GM19372 (cell line): ENCODE data around the gene XIRP2.
"Not testable (repeated sequence)": the region's sequence is repeated elsewhere in the genome, so short reads cannot be mapped to it uniquely, and the experiment has no call there.

Experiments used
- ATAC-seq: cut with Tn5 transposase; IDR thresholded peaks from one replicate; pipeline ENCODE4 v1.9.1; 2021; ENCODE audit warnings: mild to moderate bottlenecking, low read depth, moderate library complexity; ENCODE audit not compliant: unreplicated experiment

The XIRP2 gene

GRCh38 chr2:167268245-167268644 is 380.0 kb downstream of the XIRP2 start:
- ATAC-seq = not testable (repeated sequence)

- no peak for ATAC-seq
Measured at GRCh38 chr2:167271932-167272331, 383.7 kb downstream of the XIRP2 start.

- ATAC-seq = no peak
Measured at GRCh38 chr2:167275046-167275445, 386.8 kb downstream of the XIRP2 start.

- no peak for ATAC-seq
Measured at GRCh38 chr2:167279810-167280209, 391.5 kb downstream of the XIRP2 start.

DNA sequence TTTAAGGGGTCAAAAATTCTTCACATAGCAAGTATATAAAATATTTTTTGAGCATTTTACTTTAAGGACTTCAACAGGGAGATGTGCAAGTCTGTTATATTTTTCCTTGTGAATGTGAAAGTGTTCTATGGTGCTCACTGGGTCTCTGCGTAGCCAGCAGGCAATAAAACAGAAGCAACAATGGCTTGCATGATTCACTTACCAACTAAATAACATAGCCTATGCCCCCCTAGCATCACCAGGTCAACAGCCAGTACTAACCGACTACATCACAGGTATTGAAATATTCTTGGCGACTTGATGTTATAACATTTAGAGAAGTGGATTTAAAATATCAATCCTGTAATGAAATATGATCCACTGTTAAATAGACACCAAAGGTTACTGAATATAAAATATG is 398.9 kb downstream of the XIRP2 start:
- ATAC-seq = no peak

DNA sequence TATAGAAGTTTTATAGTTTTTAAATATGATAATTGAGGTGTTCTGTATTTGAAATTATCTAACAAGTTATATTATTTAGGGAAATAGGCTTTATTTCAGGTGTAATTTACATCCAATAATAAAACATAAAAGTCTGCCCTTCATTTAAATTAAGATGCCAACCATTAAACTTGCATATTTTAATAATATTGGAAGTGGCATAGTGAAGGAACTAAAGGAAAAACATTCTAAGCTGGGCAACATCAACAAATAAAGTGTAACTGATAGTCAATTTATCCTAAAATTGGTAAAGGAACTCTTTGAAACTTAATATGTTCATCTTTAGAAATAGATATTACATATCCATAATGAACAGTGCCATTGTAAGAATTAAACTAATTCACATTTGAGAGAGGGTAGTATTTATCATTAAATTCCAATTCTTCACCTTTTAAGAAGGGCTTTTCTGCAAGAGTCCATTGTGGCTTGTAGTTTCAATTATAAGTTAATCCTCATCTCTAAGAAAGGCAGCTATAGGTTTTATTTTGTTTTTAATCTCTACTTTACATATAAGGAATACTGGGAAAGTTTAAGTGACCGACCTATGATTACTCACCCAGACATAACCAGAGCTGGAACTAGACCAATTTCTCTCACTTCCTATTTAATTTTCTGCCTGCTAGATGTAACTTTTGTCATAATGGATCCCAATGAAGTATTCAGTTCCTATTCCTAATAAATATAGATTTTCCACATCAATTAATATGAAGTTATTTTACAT is 401.6 kb downstream of the XIRP2 start:
- no peak for ATAC-seq

DNA sequence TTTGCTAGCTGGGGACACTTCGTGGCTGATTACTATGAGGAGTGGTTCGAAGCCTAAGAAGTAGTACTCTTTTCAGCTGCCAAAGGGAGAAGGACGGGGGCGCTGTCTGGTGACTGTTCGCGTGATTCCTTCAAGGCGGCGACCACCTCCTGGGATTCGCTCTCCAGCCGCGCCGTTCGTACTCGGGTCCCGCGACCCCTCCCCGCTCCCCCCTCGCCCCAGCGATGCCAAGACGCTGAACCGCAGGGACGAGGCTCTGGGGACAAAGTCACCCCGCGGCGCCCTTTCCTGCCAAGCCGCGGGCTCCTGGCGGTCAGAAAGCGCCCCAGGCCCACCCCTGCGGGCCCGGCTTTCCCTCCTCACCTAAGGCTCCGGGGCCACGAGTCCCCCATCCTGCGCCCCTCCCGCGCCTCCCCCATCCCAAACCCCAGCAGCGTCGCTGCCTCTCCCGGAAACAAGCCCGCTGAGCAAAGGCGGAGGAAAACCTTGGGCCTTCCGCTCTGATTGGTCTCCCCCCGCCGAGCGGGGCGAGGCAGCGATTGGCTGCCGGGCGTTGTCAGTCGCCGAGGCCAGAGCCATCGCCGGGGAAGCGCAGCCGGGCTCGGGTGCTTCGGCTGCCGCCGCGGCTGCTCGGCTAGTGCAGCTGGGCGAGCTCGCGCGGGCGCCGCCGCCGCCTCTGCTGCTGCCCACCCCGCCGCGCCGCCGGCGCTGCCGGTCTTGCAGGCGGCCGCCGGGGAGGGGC is 404.3 kb downstream of the XIRP2 start, which contains the start of gene B3GALT1:
Gene B3GALT1, plus strand, starts transcription at position 572 of the 742 bp plus-strand sequence.
- ATAC-seq = peak; percentile 98

DNA sequence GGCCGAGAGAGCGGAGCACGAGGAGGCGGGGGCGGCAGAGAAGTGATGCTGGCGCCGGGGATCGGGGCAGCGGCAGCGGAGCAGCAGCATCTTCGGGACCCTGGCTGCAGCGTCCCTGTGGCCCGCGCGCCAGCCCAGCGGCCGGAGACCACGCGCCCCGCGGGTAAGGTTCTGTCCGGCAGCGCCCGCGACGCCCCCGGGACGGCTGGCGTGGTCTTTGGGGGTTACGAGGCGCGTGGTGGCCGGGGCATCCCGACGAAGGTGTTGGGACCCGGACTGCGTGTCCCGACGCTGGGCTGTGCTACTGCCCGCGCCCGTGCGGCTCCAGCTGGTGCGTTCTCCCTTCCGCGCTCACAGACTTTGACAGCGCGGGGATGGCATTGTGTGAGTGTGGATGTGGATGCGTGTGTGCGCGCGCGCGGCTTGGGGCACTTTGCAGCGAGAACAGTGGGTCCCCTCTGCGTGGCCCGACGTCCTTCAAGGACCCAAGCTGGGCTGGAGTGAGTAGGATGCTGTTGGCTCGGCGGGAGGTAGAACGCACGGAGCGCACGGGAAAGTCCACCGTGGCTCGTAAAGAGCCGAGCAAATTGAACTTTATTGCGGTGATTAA is 405.0 kb downstream of the XIRP2 start:
- ATAC-seq = no peak

DNA sequence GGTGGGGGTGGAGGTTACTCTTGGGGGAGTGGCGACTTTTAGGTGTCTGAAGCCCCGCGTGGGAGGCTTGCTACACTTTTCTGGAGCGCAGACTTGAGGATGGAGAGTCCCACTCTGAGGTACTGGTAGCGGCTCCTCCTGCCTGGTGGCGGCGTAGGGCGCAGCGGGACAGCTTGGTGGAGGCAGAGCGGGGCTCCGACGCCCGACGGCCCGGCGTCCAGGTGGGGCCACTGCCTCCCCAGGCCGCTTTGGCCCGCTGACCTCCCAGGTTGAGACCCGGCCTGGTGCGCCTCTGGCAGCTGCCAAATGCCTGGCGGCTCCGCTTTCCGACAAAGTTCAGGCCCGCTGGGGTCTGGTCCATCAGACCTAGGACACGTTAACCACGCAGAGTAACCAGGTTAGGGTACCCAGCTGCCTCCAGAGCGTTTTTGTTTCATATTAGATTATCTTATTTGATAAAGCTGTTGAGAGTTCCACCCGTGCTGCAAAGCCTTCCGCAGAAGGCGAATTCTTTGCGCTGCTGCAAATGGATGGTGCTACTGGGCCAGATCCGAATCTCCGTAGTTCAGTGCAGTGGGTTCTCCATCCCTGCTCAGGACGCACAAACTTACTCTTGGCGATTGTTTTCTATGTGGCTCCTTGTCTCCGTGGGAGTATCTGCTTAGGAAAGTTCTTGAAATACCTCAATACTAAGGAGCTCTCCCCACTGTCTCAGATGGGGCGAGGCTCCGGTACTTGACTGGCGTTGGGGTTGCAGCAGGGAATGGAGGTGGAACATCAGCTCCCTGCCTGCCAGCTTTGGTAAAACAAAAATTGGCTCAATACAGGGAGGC is 405.9 kb downstream of the XIRP2 start:
- no peak for ATAC-seq

DNA sequence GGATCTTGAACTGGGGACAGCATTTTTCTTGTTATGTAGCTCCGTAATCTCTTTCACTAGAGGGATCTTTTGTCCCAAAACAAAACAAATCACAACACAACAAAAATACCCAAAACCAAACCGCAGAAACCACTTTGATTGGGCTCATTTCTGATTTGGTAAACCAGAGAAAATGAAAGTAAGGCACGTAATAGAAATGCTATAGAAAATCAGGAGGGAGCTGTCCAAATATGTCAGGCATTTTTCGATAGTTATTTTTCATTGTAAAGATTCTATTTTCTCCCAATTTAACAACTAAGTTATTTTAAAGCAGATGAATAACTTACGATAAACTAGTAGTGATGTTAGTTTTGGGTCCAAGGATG is 406.5 kb downstream of the XIRP2 start:
- no peak for ATAC-seq

DNA sequence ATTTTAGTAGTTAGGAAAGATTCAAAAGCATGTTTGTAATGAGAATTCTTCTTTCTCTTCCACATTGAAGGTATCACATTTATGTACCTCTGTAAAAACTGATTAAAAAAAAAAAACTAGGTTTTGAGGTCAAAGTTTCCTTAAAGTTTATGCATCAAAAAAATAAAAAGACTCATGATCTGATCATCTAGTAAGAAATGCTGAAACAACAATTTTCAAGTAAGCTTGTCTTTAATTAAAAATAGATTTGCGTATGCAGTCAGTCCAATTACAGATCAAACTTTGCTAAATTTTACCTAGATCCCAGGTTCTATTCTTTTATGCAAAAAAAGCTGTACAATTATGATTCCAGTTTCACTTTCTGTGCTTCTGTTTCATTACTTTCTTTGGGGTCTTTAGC is 409.0 kb downstream of the XIRP2 start:
- no peak for ATAC-seq

- ATAC-seq = no peak
Measured at GRCh38 chr2:167298017-167298416, 409.7 kb downstream of the XIRP2 start.
